ENCODE results near the gene ARHGEF1.
A peak's percentile ranks its signal among the peaks of the same experiment; 100 is the strongest.

Gene ARHGEF1

DNA sequence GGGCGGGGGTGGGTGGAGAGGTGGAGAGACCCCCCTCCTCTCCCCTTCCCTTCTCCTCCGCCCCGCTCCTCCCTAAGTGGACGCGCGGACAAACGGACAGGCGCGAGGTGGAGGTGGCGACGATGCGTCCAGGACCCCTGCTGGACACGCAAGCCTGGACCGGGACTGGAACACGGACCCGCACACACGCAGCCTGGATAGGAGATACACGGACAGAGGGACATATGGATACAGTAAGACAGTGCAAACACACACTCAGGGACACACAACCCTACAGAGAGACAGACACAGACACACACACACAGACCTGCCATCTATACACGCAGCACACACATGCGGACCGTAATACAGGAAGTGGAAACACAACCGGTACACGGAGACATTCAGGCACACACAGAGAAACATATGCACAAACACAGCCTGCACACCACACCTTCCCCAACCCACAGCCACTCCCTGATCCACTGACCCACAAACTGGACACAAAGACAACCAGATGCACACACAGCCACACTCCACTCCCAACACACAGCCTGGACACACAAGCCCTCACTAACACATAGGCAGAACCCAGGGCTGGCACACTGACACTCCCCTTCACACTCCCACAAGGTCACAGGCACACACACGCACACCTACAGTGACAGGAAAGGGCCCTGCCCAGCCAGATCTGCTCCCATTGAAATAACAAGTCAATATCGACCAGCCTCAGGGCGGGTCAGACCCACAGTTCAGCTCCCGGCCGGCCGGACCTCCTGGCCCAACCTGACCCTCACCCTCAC is 46.0 kb downstream of the ARHGEF1 start:
- TF ChIP-seq CTCF (IDR thresholded peaks at IDR 0.05; ENCODE audit: unreplicated experiment in 3 of 3), result no peak
- Mint-ChIP-seq H3K36me3 (ENCODE audit: low read depth) (no peaks in the 10 kb centered on the region), H3K27me3 (ENCODE audit: low read depth) (peaks cover 59% of the 10 kb centered on the region), H3K4me1 (peaks cover 16% of the 10 kb centered on the region), H3K9me3 (no peaks in the 10 kb centered on the region), H3K27ac (no peak overlapping the region), H3K4me3 (peak overlapping the region; percentile 72 to 81 (median 80))

GRCh38 chr19:41929536-41930071 is 46.6 kb downstream of the ARHGEF1 start:
- no peak for TF ChIP-seq CTCF (IDR thresholded peaks at IDR 0.05; ENCODE audit: unreplicated experiment in 3 of 3)
- H3K27me3 Mint-ChIP-seq (ENCODE audit: low read depth), result peaks cover 66% of the 10 kb centered on the region
- no peaks in the 10 kb centered on the region for H3K36me3 Mint-ChIP-seq (ENCODE audit: low read depth)
- H3K4me1 Mint-ChIP-seq, result peaks cover 16% of the 10 kb centered on the region
- H3K9me3 Mint-ChIP-seq, result no peaks in the 10 kb centered on the region
- H3K4me3 Mint-ChIP-seq, result peak overlapping the region; percentile 65 to 80 (median 72)
- no peak overlapping the region for H3K27ac Mint-ChIP-seq

DNA sequence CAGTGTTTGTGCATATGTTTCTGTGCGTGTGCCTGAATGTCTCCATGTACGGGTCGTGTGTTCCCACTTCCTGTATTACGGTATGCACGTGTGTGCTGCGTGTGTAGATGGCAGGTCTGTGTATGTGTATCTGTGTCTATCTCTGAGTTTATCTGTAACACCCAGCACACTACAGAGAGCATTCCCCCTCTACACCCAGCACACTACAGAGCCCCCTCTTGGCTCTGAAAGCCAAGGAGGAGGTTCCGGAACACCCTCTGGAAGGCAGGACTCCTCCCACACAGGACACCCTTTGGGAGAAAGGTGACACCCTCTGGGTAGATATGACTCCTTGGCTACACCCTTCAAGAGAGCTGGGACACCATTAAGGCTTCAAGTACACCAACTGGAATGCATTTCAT is 47.3 kb downstream of the ARHGEF1 start:
- Mint-ChIP-seq H3K27ac (no peak overlapping the region), H3K4me3 (peak overlapping the region; percentile 58 to 67 (median 65)), H3K27me3 (ENCODE audit: low read depth) (peaks cover 73% of the 10 kb centered on the region), H3K4me1 (peaks cover 19% of the 10 kb centered on the region), H3K36me3 (ENCODE audit: low read depth) (no peaks in the 10 kb centered on the region), H3K9me3 (no peaks in the 10 kb centered on the region)
- TF ChIP-seq CTCF (IDR thresholded peaks at IDR 0.05; ENCODE audit: unreplicated experiment in 3 of 3), result no peak

DNA sequence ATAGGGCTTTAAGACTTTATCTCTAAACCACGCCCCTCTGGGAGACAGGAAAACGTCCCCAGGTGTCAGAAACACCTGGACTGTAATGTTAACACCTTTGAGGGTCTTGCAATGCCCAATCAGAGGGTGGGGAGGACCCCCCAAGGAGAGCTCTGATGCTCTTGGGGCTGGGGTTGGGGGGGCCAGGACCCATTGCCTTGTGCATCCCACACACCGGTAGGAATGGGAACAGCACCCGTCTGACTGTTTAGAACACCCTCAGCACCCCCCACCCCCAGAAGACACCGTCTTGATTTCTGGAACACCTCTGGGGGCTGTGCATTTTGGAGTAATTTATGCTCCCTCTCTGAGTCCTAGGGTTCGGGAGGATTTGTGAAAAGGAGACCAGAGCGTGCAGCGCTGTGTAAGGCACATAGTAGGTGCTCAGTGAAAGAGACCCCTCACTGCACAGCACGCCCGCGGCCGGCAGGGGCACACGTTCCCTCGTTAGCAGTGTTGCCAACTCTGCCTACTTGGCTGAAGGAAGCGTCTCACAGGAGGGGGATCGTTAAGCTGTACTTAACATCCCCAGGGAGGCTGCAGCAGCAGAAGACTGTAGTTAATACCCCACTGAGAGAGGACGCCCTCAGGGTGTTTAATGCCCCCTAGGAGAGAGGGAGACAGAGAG is 48.1 kb downstream of the ARHGEF1 start:
- Mint-ChIP-seq H3K27ac (no peak overlapping the region), H3K36me3 (ENCODE audit: low read depth) (no peaks in the 10 kb centered on the region), H3K27me3 (ENCODE audit: low read depth) (peaks cover 78% of the 10 kb centered on the region), H3K4me1 (peaks cover 22% of the 10 kb centered on the region), H3K9me3 (no peaks in the 10 kb centered on the region), H3K4me3 (no peak overlapping the region)
- TF ChIP-seq CTCF (IDR thresholded peaks at IDR 0.05; ENCODE audit: unreplicated experiment in 3 of 3), result peak in 1 of 3 experiments; percentile 32

GRCh38 chr19:41932259-41932719 is 49.3 kb downstream of the ARHGEF1 start:
- Mint-ChIP-seq H3K4me1 (peaks cover 27% of the 10 kb centered on the region), H3K36me3 (ENCODE audit: low read depth) (no peaks in the 10 kb centered on the region), H3K9me3 (no peaks in the 10 kb centered on the region), H3K27ac (no peak overlapping the region), H3K4me3 (no peak overlapping the region), H3K27me3 (ENCODE audit: low read depth) (peaks cover 88% of the 10 kb centered on the region)
- no peak for TF ChIP-seq CTCF (IDR thresholded peaks at IDR 0.05; ENCODE audit: unreplicated experiment in 3 of 3)

Data from nephron (organoid).